IPS-18c (cell line): Measurements from ENCODE around the gene TXNDC2.
"Not testable (repeated sequence)": the region's sequence is repeated elsewhere in the genome, so short reads cannot be mapped to it uniquely, and the experiment has no call there.

Source experiments
- H3K4me3 ChIP-seq: 2 replicates; pipeline ENCODE4 v1.7.0; 2013; ENCODE audit warnings: low read depth, mild to moderate bottlenecking, low read length, moderate library complexity; ENCODE audit not compliant: insufficient read depth
- H3K9me3 ChIP-seq: one replicate; pipeline ENCODE4 v1.6.1; 2013; ENCODE audit warnings: mild to moderate bottlenecking, low read length, moderate library complexity; ENCODE audit not compliant: control insufficient read depth, insufficient read depth

Gene TXNDC2

DNA sequence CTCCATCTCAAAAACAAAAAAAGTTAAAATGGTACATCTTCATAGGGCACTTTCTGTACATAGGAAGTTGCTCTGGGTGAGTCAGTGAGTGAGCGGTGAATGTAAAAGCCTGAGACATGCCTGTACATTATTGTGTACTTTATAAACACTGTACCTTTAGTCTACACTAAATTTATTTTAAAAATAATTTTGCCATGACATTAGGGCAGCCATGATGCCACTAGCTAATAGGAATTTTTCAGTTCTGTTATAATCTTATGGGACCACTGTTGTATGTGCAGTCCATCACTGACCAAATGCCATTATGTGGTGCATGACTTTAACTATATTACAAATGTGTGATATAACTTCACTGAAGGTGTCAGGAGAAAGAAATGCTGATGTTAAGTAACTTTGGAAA lies 11.0 kb upstream of the TXNDC2 start:
- H3K4me3 ChIP-seq: no peak overlapping the region
- H3K9me3 ChIP-seq: no peaks in the 10 kb centered on the region

DNA sequence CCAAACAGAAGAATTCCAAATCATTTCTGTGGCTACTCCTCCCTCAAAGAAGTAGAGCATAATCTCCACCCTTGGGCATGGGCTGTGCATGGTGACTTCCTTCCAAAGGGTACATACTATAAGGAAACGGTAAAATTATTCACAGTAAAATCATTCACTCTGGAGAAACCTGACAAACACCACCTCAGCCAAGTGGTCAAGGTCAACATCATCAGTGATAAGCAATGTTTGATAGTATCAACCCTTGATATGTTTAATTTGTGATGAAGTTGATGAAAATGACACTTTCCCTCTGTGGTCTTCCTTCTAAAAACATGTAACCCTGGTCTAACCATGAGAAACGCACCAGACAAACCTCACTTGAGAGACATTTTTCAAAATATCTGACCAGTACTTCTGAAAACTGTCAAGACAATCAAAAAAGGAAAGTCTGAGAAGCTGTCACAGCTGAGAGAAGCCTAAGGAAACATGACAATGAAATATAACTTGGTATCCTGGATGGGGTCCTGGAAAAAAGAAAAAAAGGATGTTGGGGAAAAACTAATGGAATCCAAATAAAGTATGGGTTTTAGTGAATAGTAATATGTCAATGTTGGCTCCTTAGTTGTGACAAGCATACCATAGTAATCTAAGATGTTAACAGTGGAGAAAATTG lies 9.4 kb upstream of the TXNDC2 start:
- Histone ChIP-seq H3K9me3 (no peaks in the 10 kb centered on the region), H3K4me3 (no peak overlapping the region)

DNA sequence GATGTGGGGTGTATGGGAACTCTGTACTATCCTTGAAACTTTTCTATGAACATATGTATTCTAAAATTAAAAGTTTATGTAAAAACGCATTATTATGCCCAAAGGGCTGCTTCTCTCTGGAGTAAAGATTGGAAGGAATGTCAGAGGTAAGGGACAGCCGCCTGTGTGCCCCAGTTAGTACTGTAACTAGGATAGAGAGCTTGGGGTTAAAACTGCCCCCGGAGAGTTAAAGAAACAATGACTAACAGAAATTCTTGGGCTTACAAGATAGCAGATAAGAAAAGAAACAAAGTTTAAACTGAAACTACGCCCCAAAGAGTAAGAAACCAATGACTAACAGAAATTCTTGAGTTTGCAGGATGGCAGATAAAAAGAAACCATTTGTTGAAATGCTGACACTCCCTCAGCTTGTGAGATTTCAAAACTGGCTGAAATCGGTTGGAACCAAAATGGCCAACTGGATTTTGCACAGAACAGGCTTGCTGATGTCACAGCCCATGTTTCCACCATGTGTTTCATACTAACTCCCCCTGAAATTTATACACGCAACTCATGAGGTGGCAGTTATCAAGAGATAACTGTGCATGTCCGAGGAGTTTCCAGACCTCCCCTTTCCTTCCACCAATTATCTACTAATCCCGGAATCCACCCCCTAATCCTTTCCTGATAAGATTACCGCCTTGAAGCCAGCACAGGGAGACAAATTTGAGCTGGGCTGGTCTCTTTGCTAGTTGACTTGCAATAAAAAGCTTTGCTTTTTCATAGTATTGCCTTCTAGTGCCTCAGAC lies 8.7 kb upstream of the TXNDC2 start:
- H3K4me3 ChIP-seq: no peak overlapping the region

GRCh38 chr18:9877655-9878014 lies 8.1 kb upstream of the TXNDC2 start:
- Histone ChIP-seq H3K4me3 (no peak overlapping the region), H3K9me3 (peaks cover 2% of the 10 kb centered on the region)

More for the DNA sequence above, 8.7 kb upstream of the TXNDC2 start:
- no peaks in the 10 kb centered on the region for H3K9me3 ChIP-seq

- H3K9me3 ChIP-seq: peaks cover 2% of the 10 kb centered on the region
- H3K4me3 ChIP-seq: no peak overlapping the region
Observed at GRCh38 chr18:9878095-9878494, 7.7 kb upstream of the TXNDC2 start.

- Histone ChIP-seq H3K9me3 (peaks cover 2% of the 10 kb centered on the region), H3K4me3 (no peak overlapping the region)
Observed at GRCh38 chr18:9878783-9879242, 7.0 kb upstream of the TXNDC2 start.

DNA sequence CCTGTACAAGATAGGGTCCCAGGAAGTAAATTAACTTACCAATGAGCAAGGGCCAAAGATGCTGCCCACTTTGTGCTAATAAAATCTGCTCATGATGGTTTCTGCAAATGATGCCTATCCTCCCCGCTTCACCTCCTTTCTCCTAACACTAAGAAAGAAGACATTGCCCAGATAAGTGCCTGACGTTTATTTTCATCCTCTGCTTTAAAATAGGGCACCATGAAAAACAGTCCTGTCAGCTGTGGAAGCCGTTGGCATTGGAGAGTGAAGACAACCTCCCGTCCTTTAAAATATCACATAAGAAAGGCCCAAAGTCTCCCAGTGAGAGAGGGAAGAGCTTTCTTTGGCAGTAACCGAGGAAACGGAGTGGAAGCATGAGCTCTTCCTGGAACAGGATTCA lies 1.7 kb upstream of the TXNDC2 start:
- Histone ChIP-seq H3K4me3 (no peak overlapping the region), H3K9me3 (peaks cover 2% of the 10 kb centered on the region)

GRCh38 chr18:9884532-9885140 lies 1.1 kb upstream of the TXNDC2 start:
- Histone ChIP-seq H3K9me3 (peaks cover 2% of the 10 kb centered on the region), H3K4me3 (no peak overlapping the region)

GRCh38 chr18:9886005-9886348 lies 204 bp downstream of the TXNDC2 start:
- H3K4me3 ChIP-seq: no peak overlapping the region
- peaks cover 2% of the 10 kb centered on the region for H3K9me3 ChIP-seq

DNA sequence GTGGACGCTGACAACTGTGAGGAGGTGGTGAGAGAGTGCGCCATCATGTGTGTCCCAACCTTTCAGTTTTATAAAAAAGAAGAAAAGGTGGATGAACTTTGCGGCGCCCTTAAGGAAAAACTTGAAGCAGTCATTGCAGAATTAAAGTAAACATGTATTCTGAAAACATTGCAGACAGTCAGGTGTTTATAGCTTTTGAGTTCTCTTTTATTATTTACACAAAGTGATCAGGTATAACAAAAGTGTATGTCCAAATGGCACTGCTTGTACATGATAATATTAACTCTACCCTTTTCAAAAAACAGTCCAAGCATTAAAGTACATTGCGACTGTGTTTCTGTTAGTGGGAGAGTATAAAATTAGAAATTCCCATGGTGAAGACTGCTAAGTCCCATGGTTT lies 2.2 kb downstream of the TXNDC2 start:
- no peak overlapping the region for H3K4me3 ChIP-seq
- H3K9me3 ChIP-seq: no peaks in the 10 kb centered on the region

DNA sequence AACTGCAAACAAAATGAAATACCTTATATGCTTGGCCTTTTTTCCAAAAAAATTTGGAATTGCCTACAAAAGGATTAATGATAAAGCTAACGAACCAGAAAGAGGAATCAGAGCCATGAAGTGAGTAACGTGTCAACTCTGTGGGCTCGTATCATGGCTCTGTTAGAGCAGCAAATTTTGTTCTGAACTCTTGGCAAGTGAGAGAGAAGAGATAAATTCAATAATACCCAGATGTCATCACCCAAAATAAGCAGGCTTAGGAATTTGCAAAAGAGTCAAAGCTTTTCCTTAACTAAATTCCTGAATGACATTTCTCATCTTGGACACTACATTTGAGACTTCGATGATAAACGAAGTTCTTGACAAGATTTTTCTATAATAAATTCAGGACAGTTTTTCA lies 4.4 kb downstream of the TXNDC2 start:
- Histone ChIP-seq H3K9me3 (no peaks in the 10 kb centered on the region), H3K4me3 (no peak overlapping the region)

- H3K9me3 ChIP-seq: no peaks in the 10 kb centered on the region
- H3K4me3 ChIP-seq: no peak overlapping the region
Observed at GRCh38 chr18:9890957-9891356, 5.2 kb downstream of the TXNDC2 start.

- not testable (repeated sequence) for H3K9me3 ChIP-seq, H3K4me3 ChIP-seq
Observed at GRCh38 chr18:9891515-9891914, 5.7 kb downstream of the TXNDC2 start.

DNA sequence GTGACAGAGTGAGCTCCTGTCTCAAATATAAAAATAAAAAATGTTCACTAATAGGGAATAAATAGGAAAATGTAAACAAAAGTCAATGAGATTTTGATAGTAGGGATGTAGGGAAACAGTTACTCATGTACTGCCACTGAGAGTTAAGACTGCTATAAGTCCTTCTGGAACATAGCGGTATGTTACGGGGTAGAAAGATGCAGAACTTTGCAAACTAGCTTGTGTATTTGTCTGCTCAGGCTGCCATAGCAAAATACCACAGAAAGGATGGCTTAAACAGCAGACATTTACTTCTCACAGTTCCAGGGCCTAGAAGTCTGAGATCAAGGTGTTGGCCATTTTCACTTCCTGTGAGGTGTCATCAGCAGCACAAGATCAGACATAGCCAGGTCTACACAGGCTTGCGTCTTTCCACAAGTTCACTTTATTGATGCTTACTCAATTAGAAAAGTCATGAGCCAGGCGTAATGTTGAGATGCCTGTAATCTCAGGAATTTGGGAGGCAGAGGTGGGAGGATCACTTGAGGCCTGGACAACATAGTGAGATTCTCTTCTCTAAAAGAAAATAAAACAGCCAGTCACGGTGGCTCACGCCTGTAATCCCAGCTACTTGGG lies 8.8 kb downstream of the TXNDC2 start:
- H3K9me3 ChIP-seq: no peaks in the 10 kb centered on the region
- no peak overlapping the region for H3K4me3 ChIP-seq

DNA sequence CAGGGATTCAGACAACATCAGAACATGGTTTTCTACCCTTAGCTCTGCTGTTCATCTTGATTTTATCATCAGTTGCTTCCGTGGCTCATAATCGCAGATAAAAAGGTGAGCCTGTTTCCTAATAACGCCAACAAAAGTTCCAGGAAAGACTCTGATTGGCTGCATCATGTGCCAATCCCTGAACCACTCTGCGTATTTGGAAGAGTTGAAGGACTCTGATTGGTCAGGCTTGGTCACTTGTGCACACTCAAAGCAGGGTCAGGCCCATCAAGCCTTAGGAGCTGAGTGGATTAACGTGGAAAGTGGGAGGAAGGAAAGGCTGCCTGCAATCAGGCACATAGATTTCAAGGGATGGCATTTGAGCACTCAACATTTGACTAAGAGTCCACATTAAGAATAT lies 11.4 kb downstream of the TXNDC2 start:
- Histone ChIP-seq H3K4me3 (no peak overlapping the region), H3K9me3 (no peaks in the 10 kb centered on the region)

DNA sequence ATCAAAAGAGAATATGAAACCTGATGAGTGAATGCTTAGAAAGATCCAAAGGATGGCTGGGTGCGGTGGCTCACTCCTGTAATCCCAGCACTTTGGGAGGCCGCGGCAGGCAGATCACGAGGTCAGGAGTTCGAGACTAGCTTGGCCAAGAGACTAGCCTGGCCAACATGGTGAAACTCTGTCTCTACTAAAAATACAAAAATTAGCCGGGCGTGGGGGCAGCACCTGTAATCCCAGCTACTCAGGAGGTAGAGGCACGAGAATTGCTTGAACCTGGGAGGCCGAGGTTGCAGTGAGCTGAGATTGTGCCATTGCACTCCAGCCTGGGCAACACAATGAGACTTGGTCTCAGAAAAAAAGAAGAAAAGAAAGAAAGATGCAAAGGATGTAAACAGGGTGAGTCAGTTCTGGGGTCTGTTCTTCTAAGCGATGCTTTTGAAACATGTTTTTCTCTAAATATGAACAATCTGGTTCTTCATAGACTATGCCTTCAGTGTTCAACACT lies 12.1 kb downstream of the TXNDC2 start:
- H3K4me3 ChIP-seq, H3K9me3 ChIP-seq: not testable (repeated sequence)

GRCh38 chr18:9898792-9899549 lies 13.2 kb downstream of the TXNDC2 start:
- Histone ChIP-seq H3K4me3 (no peak overlapping the region), H3K9me3 (no peaks in the 10 kb centered on the region)
